ENCODE measurements around the gene SHC1.

- TF ChIP-seq CTCF (IDR thresholded peaks at IDR 0.05) (no peak), POLR2AphosphoS5 (IDR thresholded peaks at IDR 0.05) (no peak)
Measured at GRCh38 chr1:154926201-154926600, 44.3 kb downstream of the SHC1 start.

All from prostate gland (tissue), 2 donors.